ENCODE measurements around the gene KRTAP5-11. TPM values are rescaled to one million over a fixed set of nuclear protein-coding genes. Genes with fewer than 3 reads are reported as not detected.
"Not testable (repeated sequence)": the region's sequence is repeated elsewhere in the genome, so short reads cannot be mapped to it uniquely, and the experiment has no call there.

Gene KRTAP5-11
- total and polyA plus RNA-seq, 4 experiments from 2014 or later, result not detected

DNA sequence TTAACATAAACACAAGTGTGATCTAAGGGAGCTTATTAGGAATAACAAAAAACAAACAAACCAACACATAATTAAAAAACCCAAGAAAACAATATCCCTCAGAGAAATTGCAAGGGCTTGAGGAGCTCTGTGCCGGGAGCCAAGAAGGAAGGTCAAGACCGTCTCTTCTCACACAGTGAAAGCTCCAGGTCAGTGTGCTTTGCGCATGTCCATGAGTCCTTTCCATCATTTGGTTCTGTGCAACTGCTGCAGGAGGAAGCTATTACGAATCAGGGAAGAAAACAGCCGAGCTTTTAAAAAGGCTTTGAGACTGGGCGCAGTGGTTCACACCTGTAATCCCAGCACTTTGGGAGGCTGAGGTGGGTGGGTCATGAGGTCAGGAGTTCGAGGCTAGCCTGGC, 40.3 kb downstream of the KRTAP5-11 start:
- intact Hi-C loops (cut with micrococcal nuclease), result no loop called here
- peaks cover 0 to 18% (median 8%) of the 10 kb centered on the region in 8 donors for H3K9me3 Mint-ChIP-seq
- H3K9me3 ChIP-seq (ENCODE audit: control insufficient read depth in 1 of 2, low read length in 2 of 2), result no peaks in the 10 kb centered on the region
- H3K4me1 Mint-ChIP-seq, result no peaks in the 10 kb centered on the region
- no peaks in the 10 kb centered on the region for H3K27me3 ChIP-seq (ENCODE audit: insufficient read depth, low read length)
- no peak overlapping the region for H3K4me3 Mint-ChIP-seq
- DNase-seq, result no peak
- no peak overlapping the region for H3K27ac ChIP-seq (ENCODE audit: low read depth, low read length)
- peaks cover 11 to 41% of the 10 kb centered on the region in 2 donors for H3K27me3 Mint-ChIP-seq
- ChIA-PET POLR2A (ENCODE audit: partially characterized antibody) (no interaction called here), CTCF (ENCODE audit: partially characterized antibody) (no interaction called here)
- no peaks in the 10 kb centered on the region for H3K36me3 ChIP-seq (ENCODE audit: insufficient read depth, low read length)
- H3K36me3 Mint-ChIP-seq, result peaks cover 0 to 7% of the 10 kb centered on the region in 2 donors
- H3K27ac Mint-ChIP-seq, result no peak overlapping the region
- no peak overlapping the region for H3K4me3 ChIP-seq (ENCODE audit: low read length in 2 of 2)
- H3K4me1 ChIP-seq (ENCODE audit: insufficient read depth, low read length), result no peaks in the 10 kb centered on the region

DNA sequence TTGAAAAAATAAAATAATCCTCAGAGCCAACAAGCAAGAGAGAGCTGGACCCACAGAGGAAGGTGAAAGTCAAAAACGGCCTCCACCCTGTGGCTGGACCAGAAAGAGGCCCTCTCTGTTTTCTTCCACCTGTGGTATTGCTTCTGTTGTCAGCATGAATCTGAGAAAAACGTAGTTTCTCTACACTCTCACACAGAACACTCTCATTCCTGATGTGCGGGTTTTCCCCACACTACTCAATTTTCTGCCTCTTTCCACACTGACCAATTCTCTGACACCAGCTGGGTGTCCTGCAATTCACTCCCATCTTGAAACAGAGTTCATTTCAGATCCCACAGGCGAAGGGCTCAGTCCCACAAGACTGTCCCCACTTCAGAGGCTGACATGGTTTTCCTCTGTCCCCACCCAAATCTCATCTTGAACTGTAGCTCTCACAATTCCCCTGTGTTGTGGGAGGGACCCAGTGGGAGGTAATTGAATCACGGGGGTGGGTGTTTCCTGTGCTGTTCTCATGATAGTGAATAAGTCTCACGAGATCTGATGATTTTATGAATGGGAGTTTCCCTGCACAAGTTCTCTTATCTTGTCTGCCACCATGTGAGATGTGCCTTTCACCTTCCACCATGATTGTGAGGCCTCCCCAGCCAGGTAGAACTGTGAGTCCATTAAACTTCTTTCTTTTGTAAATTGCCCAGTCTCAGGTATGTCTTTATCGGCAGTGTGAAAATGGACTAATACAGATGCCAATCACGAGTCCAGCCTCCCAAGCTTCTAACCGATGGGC, 42.0 kb downstream of the KRTAP5-11 start:
- H3K4me3 ChIP-seq (ENCODE audit: low read length in 2 of 2); H3K36me3 Mint-ChIP-seq; POLR2A ChIA-PET (ENCODE audit: partially characterized antibody); DNase-seq; CTCF ChIA-PET (ENCODE audit: partially characterized antibody); H3K4me1 Mint-ChIP-seq; H3K27ac ChIP-seq (ENCODE audit: low read depth, low read length); H3K27ac Mint-ChIP-seq; H3K4me1 ChIP-seq (ENCODE audit: insufficient read depth, low read length); H3K9me3 ChIP-seq (ENCODE audit: control insufficient read depth in 1 of 2, low read length in 2 of 2); intact Hi-C loops (cut with micrococcal nuclease); H3K4me3 Mint-ChIP-seq; H3K36me3 ChIP-seq (ENCODE audit: insufficient read depth, low read length); H3K27me3 ChIP-seq (ENCODE audit: insufficient read depth, low read length): not testable (repeated sequence)
- H3K27me3 Mint-ChIP-seq, result peaks cover 12 to 39% of the 10 kb centered on the region in 2 donors
- peaks cover 0 to 18% (median 8%) of the 10 kb centered on the region in 8 donors for H3K9me3 Mint-ChIP-seq

DNA sequence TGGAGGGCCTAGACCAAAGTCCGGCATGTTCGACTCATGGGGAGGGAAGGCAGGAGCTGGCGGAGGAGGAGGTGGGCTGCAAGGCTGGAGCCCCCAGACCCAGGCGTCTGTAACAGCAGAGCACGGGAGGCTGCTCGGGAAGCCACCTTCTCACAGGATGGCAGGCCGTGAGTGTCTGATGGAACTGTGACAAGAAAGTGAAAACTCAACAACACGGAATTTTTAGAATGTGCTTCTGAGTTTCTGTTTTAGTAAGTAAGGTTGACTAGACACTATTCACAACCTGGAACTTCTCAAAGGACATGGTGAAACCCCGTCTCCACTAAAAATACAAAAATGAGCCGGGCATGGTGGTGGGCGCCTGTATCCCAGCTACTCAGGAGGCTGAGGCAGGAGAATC, 42.7 kb downstream of the KRTAP5-11 start:
- H3K36me3 ChIP-seq (ENCODE audit: insufficient read depth, low read length); H3K9me3 ChIP-seq (ENCODE audit: control insufficient read depth in 1 of 2, low read length in 2 of 2); H3K4me1 ChIP-seq (ENCODE audit: insufficient read depth, low read length); H3K4me3 ChIP-seq (ENCODE audit: low read length in 2 of 2); H3K27ac Mint-ChIP-seq; H3K27ac ChIP-seq (ENCODE audit: low read depth, low read length); H3K27me3 ChIP-seq (ENCODE audit: insufficient read depth, low read length); H3K4me1 Mint-ChIP-seq; H3K4me3 Mint-ChIP-seq; POLR2A ChIA-PET (ENCODE audit: partially characterized antibody); CTCF ChIA-PET (ENCODE audit: partially characterized antibody); intact Hi-C loops (cut with micrococcal nuclease); DNase-seq; H3K36me3 Mint-ChIP-seq: not testable (repeated sequence)
- Mint-ChIP-seq H3K27me3 (peaks cover 12 to 35% of the 10 kb centered on the region in 2 donors), H3K9me3 (peaks cover 0 to 18% (median 8%) of the 10 kb centered on the region in 8 donors)

DNA sequence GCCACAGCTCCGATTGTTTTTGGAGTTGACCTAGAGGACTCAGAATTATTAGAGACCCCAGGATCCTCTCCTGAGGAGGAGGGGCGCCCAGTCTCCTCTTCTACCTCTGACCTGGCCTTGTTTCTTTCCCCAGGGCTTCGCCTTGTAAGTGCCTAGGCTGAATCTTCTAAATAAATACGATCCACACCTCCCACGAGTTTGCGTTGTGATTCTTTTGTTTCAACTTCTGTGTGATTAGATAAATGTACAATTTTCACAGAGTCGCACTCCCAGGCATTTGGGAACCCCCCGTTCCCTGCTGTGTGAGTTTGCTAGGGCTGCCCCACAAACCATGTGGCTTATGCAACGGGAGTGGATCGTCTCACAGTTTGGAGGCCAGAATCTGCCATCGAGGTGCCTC, 43.7 kb downstream of the KRTAP5-11 start:
- H3K27me3 ChIP-seq (ENCODE audit: insufficient read depth, low read length), result no peaks in the 10 kb centered on the region
- Mint-ChIP-seq H3K27ac (no peak overlapping the region), H3K4me1 (no peaks in the 10 kb centered on the region), H3K9me3 (peaks cover 0 to 18% (median 8%) of the 10 kb centered on the region in 8 donors), H3K4me3 (no peak overlapping the region), H3K36me3 (peaks cover 0 to 7% of the 10 kb centered on the region in 2 donors), H3K27me3 (peaks cover 12 to 34% of the 10 kb centered on the region in 2 donors)
- H3K36me3 ChIP-seq (ENCODE audit: insufficient read depth, low read length), result no peaks in the 10 kb centered on the region
- no peaks in the 10 kb centered on the region for H3K4me1 ChIP-seq (ENCODE audit: insufficient read depth, low read length)
- H3K27ac ChIP-seq (ENCODE audit: low read depth, low read length), result no peak overlapping the region
- no peak overlapping the region for H3K4me3 ChIP-seq (ENCODE audit: low read length in 2 of 2)
- no peaks in the 10 kb centered on the region for H3K9me3 ChIP-seq (ENCODE audit: control insufficient read depth in 1 of 2, low read length in 2 of 2)
- DNase-seq, result no peak
- intact Hi-C loops (cut with micrococcal nuclease), result no loop called here
- POLR2A ChIA-PET (ENCODE audit: partially characterized antibody), result no interaction called here
- CTCF ChIA-PET (ENCODE audit: partially characterized antibody), result no interaction called here

DNA sequence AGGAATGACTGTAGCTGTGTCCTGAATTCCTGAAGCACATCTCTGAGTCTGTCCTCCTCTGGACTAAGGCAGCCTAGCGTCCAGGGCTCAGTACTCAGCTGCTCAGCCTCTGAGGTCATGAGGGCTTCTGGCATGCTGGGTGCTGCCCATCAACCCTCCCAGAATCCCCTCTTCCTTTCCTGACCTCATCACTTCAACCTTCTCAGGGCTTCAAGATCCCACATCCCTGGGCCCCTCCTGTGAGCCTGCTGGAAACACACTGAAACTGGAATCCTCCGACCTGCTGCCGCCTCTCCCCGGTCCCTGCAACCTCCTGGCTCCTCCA, 44.0 kb downstream of the KRTAP5-11 start:
- intact Hi-C loops (cut with micrococcal nuclease), result no loop called here
- H3K4me3 ChIP-seq (ENCODE audit: low read length in 2 of 2), result no peak overlapping the region
- no peaks in the 10 kb centered on the region for H3K9me3 ChIP-seq (ENCODE audit: control insufficient read depth in 1 of 2, low read length in 2 of 2)
- H3K9me3 Mint-ChIP-seq, result peaks cover 0 to 18% (median 8%) of the 10 kb centered on the region in 8 donors
- H3K4me1 Mint-ChIP-seq, result no peaks in the 10 kb centered on the region
- DNase-seq, result no peak
- H3K27ac ChIP-seq (ENCODE audit: low read depth, low read length), result no peak overlapping the region
- H3K4me1 ChIP-seq (ENCODE audit: insufficient read depth, low read length), result no peaks in the 10 kb centered on the region
- no peaks in the 10 kb centered on the region for H3K36me3 ChIP-seq (ENCODE audit: insufficient read depth, low read length)
- H3K36me3 Mint-ChIP-seq, result peaks cover 0 to 7% of the 10 kb centered on the region in 2 donors
- POLR2A ChIA-PET (ENCODE audit: partially characterized antibody), result no interaction called here
- no peak overlapping the region for H3K27ac Mint-ChIP-seq
- no peaks in the 10 kb centered on the region for H3K27me3 ChIP-seq (ENCODE audit: insufficient read depth, low read length)
- CTCF ChIA-PET (ENCODE audit: partially characterized antibody), result no interaction called here
- peaks cover 12 to 34% of the 10 kb centered on the region in 2 donors for H3K27me3 Mint-ChIP-seq
- H3K4me3 Mint-ChIP-seq, result no peak overlapping the region

DNA sequence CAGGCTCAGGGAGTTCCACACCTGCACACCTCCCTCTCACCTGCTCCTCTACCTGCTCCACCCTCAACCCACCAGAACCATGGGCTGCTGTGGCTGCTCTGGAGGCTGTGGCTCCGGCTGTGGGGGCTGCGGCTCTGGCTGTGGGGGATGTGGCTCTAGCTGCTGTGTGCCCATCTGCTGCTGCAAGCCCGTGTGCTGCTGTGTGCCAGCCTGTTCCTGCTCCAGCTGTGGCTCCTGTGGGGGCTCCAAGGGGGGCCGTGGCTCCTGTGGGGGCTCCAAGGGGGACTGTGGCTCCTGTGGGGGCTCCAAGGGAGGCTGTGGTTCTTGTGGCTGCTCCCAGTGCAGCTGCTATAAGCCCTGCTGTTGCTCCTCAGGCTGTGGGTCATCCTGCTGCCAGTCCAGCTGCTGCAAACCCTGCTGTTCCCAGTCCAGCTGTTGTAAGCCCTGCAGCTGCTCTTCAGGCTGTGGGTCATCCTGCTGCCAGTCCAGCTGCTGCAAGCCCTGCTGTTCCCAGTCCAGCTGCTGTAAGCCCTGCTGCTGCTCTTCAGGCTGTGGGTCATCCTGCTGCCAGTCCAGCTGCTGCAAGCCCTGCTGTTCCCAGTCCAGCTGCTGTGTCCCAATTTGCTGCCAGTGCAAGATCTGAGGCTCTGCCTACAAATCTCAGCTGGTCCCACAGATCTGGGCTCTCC, 44.6 kb downstream of the KRTAP5-11 start, which contains the start of gene KRTAP5-8:
KRTAP5-8 (plus strand) TSS at position 49 of the 689 bp plus-strand sequence; CDS start at position 80, 31 bp downstream.
- peak within 1 kb of the TSS in 1 of 7 donors; percentile 70 for H3K27ac Mint-ChIP-seq
- POLR2A ChIA-PET (ENCODE audit: partially characterized antibody); H3K27me3 ChIP-seq (ENCODE audit: insufficient read depth, low read length); H3K36me3 Mint-ChIP-seq; H3K36me3 ChIP-seq (ENCODE audit: insufficient read depth, low read length); H3K4me1 Mint-ChIP-seq; DNase-seq; H3K9me3 ChIP-seq (ENCODE audit: control insufficient read depth in 1 of 2, low read length in 2 of 2); H3K4me3 Mint-ChIP-seq; H3K4me3 ChIP-seq (ENCODE audit: low read length in 2 of 2); H3K4me1 ChIP-seq (ENCODE audit: insufficient read depth, low read length); H3K27ac ChIP-seq (ENCODE audit: low read depth, low read length); CTCF ChIA-PET (ENCODE audit: partially characterized antibody); intact Hi-C loops (cut with micrococcal nuclease): not testable (repeated sequence)
- H3K9me3 Mint-ChIP-seq, result peaks cover 0 to 18% (median 8%) of the 10 kb centered on the region in 8 donors
- peaks cover 12 to 29% of the 10 kb centered on the region in 2 donors for H3K27me3 Mint-ChIP-seq

DNA sequence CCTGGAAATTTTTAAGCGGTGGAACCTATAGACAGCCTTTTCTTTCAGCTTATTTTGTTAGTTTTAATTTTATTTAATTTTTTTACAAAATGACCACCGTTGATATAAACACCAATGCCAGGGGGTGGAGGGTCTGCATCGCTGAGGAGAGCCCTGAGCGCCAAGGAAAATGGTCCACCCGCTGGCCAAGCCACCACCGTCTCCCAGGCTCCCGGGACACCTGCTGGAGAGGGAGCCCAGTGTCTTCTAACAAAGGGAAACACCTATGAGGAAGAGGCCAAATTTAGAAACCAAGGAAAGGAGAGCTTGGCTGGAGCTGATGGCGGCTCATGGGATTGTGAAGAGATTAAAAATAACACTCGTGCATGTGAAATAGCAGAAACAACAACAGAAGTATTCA, 45.1 kb downstream of the KRTAP5-11 start:
- H3K4me3 ChIP-seq (ENCODE audit: low read length in 2 of 2), result no peak overlapping the region
- H3K27me3 ChIP-seq (ENCODE audit: insufficient read depth, low read length), result no peaks in the 10 kb centered on the region
- H3K27ac Mint-ChIP-seq, result no peak overlapping the region
- no peak for DNase-seq
- H3K27ac ChIP-seq (ENCODE audit: low read depth, low read length), result no peak overlapping the region
- H3K9me3 Mint-ChIP-seq, result peaks cover 0 to 18% (median 8%) of the 10 kb centered on the region in 8 donors
- H3K36me3 ChIP-seq (ENCODE audit: insufficient read depth, low read length), result no peaks in the 10 kb centered on the region
- no peak overlapping the region for H3K4me3 Mint-ChIP-seq
- intact Hi-C loops (cut with micrococcal nuclease), result no loop called here
- H3K4me1 ChIP-seq (ENCODE audit: insufficient read depth, low read length), result no peaks in the 10 kb centered on the region
- H3K9me3 ChIP-seq (ENCODE audit: control insufficient read depth in 1 of 2, low read length in 2 of 2), result no peaks in the 10 kb centered on the region
- ChIA-PET CTCF (ENCODE audit: partially characterized antibody) (no interaction called here), POLR2A (ENCODE audit: partially characterized antibody) (no interaction called here)
- H3K27me3 Mint-ChIP-seq, result peaks cover 12 to 27% of the 10 kb centered on the region in 2 donors
- H3K4me1 Mint-ChIP-seq, result no peaks in the 10 kb centered on the region
- peaks cover 0 to 7% of the 10 kb centered on the region in 2 donors for H3K36me3 Mint-ChIP-seq
